ENCODE data around the gene SIRT3. TPM values are rescaled to one million over a fixed set of nuclear protein-coding genes. Genes with fewer than 3 reads are reported as not detected.
A peak's percentile ranks its signal among the peaks of the same experiment; 100 is the strongest.

Gene SIRT3
- total and polyA plus RNA-seq, 8 donors: 7.7 to 25.1 (median 11.8) TPM

DNA sequence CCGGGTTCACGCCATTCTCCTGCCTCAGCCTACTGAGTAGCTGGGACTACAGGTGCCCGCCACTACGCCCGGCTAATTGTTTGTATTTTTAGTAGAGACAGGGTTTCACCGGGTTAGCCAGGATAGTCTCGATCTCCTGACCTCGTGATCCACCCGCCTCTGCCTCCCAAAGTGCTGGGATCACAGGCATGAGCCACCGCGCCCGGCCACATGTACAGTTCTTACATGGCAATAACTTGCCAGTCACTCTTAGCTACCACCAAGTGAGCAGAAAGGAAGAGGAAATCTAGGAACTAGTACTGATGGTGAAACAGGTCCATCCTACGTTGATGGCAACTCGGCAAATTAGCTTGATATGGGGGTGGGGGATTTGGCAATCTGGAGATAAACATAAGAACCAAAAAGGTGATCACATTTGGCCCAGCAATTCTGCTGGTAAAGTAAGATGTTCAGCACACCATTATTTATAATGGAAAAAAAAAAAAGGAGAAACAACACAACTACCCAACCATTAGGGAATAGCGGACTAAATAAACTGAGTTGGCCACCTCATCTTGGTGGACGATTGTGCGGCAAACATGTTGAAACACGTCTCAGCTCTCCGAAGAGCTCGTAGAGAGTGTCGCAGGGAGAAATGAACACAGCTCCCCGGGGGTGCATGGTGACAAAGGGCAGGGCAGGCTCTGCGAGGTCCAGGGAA, 47.4 kb upstream of the SIRT3 start:
- no peak for FAIRE-seq
- no peak overlapping the region for H3K4me3 ChIP-seq
- 84 to 88% methylated on average over 19 to 23 of the region's 23 CpGs for WGBS, 2 donors

DNA sequence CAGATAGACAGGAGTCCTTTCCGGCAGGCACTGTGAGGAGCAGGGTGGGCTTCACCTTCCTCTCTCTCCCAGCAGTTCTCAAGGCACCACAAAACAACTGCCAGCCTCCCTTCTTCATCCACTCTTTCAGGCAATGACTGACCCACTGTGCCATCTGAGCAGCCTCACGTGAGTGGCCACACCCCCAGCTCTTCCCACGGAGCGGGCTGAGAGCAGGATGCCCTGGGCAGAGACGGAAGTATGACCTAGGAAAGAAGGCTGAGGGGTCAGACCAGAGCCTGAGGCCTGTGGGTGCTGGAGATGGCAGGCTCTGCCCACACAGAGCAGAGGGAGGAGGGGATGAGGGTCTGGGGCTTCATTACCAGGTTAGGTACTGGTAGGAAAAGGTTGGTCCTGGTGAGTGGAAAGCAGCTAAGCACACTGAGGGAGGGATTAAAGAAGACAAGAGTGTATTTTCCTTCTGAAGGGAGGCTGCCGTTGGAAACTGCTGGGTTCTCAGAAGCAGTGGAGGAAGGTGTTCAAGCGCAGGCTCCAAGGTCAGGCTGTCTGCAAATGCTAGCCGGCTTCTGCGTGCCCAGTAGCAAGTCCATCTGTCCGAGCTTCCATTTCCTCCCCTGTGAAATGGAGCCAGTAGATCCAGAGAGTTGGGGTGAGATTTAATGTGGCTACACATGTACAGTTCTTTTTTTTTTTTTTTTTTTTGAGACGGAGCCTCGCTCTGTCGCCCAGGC, 46.7 kb upstream of the SIRT3 start:
- TF ChIP-seq, protein P1, sequence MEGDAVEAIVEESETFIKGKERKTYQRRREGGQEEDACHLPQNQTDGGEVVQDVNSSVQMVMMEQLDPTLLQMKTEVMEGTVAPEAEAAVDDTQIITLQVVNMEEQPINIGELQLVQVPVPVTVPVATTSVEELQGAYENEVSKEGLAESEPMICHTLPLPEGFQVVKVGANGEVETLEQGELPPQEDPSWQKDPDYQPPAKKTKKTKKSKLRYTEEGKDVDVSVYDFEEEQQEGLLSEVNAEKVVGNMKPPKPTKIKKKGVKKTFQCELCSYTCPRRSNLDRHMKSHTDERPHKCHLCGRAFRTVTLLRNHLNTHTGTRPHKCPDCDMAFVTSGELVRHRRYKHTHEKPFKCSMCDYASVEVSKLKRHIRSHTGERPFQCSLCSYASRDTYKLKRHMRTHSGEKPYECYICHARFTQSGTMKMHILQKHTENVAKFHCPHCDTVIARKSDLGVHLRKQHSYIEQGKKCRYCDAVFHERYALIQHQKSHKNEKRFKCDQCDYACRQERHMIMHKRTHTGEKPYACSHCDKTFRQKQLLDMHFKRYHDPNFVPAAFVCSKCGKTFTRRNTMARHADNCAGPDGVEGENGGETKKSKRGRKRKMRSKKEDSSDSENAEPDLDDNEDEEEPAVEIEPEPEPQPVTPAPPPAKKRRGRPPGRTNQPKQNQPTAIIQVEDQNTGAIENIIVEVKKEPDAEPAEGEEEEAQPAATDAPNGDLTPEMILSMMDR (IDR thresholded peaks at IDR 0.05): no peak
- 36 to 43% methylated on average over 10 to 13 of the region's 13 CpGs for WGBS, 2 donors
- no peak overlapping the region for H3K27ac ChIP-seq
- intact Hi-C loops (cut with DNase I): no loop called here
- peaks cover 0 to 32% (median 14%) of the 10 kb centered on the region in 4 donors for H3K27me3 ChIP-seq
- no peaks in the 10 kb centered on the region for H3K36me3 ChIP-seq
- H3K4me1 ChIP-seq: peaks cover 0 to 20% (median 0%) of the 10 kb centered on the region in 3 donors
- H3K4me3 ChIP-seq: no peak overlapping the region
- H3K9me3 ChIP-seq: no peaks in the 10 kb centered on the region
- FAIRE-seq: no peak
- no peak for ATAC-seq
- peak in 4 of 6 donors; percentile 10 to 45 (median 36) for DNase-seq

More for the DNA sequence above, 47.4 kb upstream of the SIRT3 start:
- Histone ChIP-seq H3K36me3 (no peaks in the 10 kb centered on the region), H3K27ac (no peak overlapping the region), H3K9me3 (no peaks in the 10 kb centered on the region), H3K4me1 (peaks cover 0 to 20% (median 0%) of the 10 kb centered on the region in 3 donors), H3K27me3 (peaks cover 0 to 32% (median 14%) of the 10 kb centered on the region in 4 donors)
- TF ChIP-seq, protein P1 (IDR thresholded peaks at IDR 0.05): no peak
- peak in 1 of 6 donors; percentile 3 for DNase-seq
- intact Hi-C loops (cut with DNase I): no loop called here
- no peak for ATAC-seq

DNA sequence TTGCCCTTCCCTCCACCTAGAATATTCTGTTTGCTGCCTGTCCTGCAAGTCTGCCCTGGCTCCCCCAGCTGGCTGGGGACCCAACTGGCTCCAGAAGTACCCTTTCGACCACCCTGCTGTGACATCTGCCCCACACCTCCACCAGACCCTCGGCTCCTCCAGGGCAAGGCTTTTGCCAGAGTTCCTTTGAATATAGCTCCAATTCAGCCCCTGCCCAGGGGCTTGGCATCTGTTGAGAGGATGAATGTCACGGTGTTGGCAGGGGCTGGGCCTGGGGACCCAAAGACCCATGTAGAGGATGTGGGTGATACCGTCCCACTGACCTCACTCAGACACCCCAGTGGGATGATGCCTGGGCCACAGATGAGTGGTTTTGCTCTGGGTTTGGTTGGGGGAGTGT, 46.0 kb upstream of the SIRT3 start:
- ATAC-seq: no peak
- Histone ChIP-seq H3K27ac (no peak overlapping the region), H3K36me3 (no peaks in the 10 kb centered on the region), H3K9me3 (no peaks in the 10 kb centered on the region), H3K27me3 (peaks cover 0 to 32% (median 14%) of the 10 kb centered on the region in 4 donors), H3K4me3 (no peak overlapping the region), H3K4me1 (peaks cover 0 to 20% (median 0%) of the 10 kb centered on the region in 3 donors)
- no peak for FAIRE-seq
- TF ChIP-seq, protein P1 (IDR thresholded peaks at IDR 0.05): no peak
- WGBS, 2 donors: 62 to 71% methylated on average over 4 of the region's 4 CpGs
- peak in 3 of 6 donors; percentile 7 to 44 (median 30) for DNase-seq
- intact Hi-C loops (cut with DNase I): no loop called here

DNA sequence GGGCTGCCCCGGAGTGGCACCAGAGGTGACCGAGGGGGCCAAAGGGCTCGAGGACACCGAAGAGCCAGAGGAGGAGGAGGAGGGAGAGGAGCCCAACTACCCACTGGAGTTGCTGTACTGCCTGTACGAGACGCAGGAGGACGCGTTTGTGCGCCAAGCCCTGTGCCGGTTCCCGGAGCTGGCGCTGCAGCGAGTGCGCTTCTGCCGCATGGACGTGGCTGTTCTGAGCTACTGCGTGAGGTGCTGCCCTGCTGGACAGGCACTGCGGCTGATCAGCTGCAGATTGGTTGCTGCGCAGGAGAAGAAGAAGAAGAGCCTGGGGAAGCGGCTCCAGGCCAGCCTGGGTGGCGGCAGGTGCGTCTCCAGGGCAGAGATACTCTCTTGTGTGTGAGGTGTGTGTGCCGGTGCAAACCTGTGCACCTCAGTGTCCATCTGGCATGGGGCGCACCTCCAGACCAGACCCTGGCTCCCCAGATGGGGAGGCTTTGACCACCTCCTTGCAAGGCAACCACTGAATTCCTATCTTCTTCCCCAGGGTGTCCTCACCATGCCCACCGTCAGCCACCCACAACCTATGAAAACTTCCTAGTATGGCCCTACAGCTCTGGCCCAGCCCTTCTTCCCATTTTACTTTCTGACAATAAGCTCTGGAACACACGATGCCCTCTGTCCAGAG, 45.5 kb upstream of the SIRT3 start:
- Histone ChIP-seq H3K4me1 (peaks cover 0 to 20% (median 0%) of the 10 kb centered on the region in 3 donors), H3K9me3 (no peaks in the 10 kb centered on the region), H3K36me3 (no peaks in the 10 kb centered on the region), H3K4me3 (peak overlapping the region in 1 of 4 donors; percentile 41), H3K27me3 (peaks cover 0 to 32% (median 14%) of the 10 kb centered on the region in 4 donors), H3K27ac (no peak overlapping the region)
- TF ChIP-seq, protein P1 (IDR thresholded peaks at IDR 0.05): no peak
- WGBS, 2 donors: 27 to 30% methylated on average over 24 to 26 of the region's 26 CpGs
- FAIRE-seq (no peak), DNase-seq (peak in 2 of 6 donors; percentile 7 to 56), ATAC-seq (no peak)
- intact Hi-C loops (cut with DNase I): no loop called here
